AG20443 (cell line): ENCODE measurements around the gene NMNAT2.

Experiments
- DNase-seq: peaks from one replicate; pipeline ENCODE4 v3.0.0; 2012; ENCODE audit warnings: low spot score, mixed read lengths

NMNAT2 gene

GRCh38 chr1:183365676-183366075, 52.5 kb downstream of the NMNAT2 start:
- DNase-seq, result no peak

GRCh38 chr1:183365093-183365492, 53.1 kb downstream of the NMNAT2 start:
- no peak for DNase-seq

GRCh38 chr1:183363972-183364371, 54.2 kb downstream of the NMNAT2 start:
- no peak for DNase-seq

- no peak for DNase-seq
These were observed 57.1 kb downstream of the NMNAT2 start for GRCh38 chr1:183361081-183361480.

- DNase-seq, result no peak
These were observed 57.7 kb downstream of the NMNAT2 start for GRCh38 chr1:183360473-183360872.

GRCh38 chr1:183356534-183357182, 61.5 kb downstream of the NMNAT2 start:
- DNase-seq, result no peak

- DNase-seq, result no peak
These were observed 62.4 kb downstream of the NMNAT2 start for GRCh38 chr1:183355797-183356196.

- DNase-seq, result no peak
These were observed 63.0 kb downstream of the NMNAT2 start for GRCh38 chr1:183355181-183355580.

GRCh38 chr1:183353597-183353996, 64.6 kb downstream of the NMNAT2 start:
- DNase-seq, result no peak

- DNase-seq, result peak; percentile 82
These were observed 68.9 kb downstream of the NMNAT2 start for GRCh38 chr1:183349201-183349711.

- DNase-seq, result no peak
These were observed 71.9 kb downstream of the NMNAT2 start for GRCh38 chr1:183346276-183346732.

GRCh38 chr1:183339556-183340167, 78.5 kb downstream of the NMNAT2 start:
- DNase-seq, result no peak

- DNase-seq, result no peak
These were observed 87.0 kb downstream of the NMNAT2 start for GRCh38 chr1:183331091-183331742.

GRCh38 chr1:183330335-183330734, 87.8 kb downstream of the NMNAT2 start:
- DNase-seq, result no peak

- peak; percentile 27 for DNase-seq
These were observed 89.8 kb downstream of the NMNAT2 start for GRCh38 chr1:183328371-183328770.

GRCh38 chr1:183327434-183328290, 90.5 kb downstream of the NMNAT2 start:
- peak; percentile 24 for DNase-seq

GRCh38 chr1:183323849-183324683, 94.1 kb downstream of the NMNAT2 start:
- DNase-seq, result no peak

- DNase-seq, result no peak
These were observed 98.6 kb downstream of the NMNAT2 start for GRCh38 chr1:183319606-183320005.

- no peak for DNase-seq
These were observed 99.1 kb downstream of the NMNAT2 start for GRCh38 chr1:183319051-183319450.

GRCh38 chr1:183318433-183318832, 99.7 kb downstream of the NMNAT2 start:
- peak; percentile 93 for DNase-seq
